ENCODE measurements around the gene CROCC2.

The CROCC2 gene

DNA sequence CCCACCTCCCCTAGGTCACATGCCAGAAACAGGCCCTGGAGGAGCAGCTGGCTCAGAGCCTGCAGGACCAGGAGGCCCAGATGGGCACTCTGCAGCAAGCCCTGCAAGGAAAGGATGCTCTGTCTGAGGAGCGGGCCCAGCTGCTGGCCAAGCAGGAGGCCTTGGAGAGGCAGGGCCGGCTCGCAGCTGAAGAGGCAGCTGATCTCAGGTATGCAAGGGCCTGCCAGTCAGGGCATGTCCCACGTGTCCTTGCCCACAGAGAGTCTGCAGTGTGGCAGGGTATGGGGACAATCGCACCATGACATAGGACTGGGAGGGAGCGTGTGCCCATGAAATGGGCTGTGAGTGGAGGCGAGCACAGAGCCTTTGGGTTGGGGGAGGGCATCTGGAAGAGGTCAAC lies 39.9 kb downstream of the CROCC2 start:
- DNase-seq = no peak

DNA sequence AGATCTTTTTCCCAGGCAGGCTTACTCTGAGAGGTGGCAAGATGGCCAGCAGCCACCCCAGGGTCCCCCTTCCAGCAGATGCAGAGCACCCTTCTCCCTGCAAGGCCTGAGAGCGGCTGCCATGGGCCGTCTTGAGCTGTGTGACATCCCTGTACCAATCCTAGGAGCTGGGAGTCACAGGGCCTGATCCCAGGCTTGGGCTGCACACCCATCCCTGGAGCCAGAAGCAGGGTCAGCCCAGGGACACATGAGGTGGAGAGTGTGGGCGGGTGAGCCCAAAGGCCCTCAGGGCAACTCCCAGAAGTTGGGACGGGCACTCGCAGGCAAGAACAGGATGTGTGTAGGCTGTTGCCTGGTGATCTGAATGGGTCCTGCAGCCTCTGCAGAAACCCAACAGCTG lies 40.5 kb downstream of the CROCC2 start:
- DNase-seq = no peak

DNA sequence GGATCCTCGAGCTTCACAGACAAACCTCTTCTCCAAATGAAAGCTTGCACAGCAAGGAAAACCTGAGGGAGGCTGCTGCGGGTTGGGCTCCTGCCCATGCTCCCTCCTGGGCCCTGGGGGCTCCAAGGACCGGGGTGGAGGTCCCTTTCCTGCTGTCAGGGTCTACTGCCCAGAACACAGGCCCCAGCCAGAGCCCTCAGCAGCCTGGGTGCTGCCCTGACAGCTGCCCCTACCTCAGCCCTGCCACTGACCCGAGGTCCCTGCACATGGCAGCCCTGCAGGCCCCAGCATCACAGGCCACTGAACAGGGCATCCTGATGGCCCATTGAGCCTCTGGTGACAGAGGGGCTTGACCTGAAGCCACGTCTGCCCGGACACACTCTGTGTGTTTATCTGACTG lies 41.0 kb downstream of the CROCC2 start:
- no peak for DNase-seq

DNA sequence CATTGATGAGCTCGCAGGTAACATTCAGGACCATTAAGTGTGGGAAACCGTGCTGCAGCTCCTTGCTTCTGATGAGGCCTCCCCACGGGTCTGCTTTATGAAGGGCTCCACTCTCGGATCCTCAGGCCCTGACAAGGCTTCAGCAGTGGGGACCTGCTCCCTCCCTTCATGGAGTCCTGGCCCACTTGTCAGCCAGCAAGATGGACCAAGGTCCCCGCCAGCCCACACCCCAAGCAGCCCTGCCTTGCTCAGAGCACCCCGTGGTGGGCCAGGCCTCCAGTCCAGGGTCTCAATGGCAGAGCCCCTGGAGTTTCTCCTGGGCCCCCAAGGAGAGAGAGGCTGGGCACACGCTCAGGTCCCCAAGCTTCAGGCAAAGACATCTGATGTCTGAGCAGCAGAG lies 41.5 kb downstream of the CROCC2 start:
- DNase-seq = no peak

DNA sequence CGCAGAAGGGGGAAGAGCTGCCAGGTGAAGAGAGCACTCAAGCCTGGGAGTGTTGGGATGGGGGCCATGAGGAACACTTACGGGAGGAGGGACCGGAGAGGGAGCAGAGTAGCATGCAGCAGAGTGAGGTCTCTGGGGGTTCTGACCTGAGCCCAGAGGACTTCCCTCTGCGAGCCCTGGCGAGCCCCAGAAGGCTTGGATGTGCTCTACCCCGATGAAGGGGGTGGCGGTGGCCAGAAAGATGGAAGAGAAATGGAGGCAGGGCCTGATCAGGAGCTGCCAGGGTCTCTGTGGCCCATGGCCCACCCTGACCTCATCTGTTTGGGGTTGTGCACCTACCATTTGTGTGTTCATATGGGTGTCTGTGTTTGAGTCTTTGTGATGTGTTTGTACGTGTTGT lies 42.0 kb downstream of the CROCC2 start:
- DNase-seq = no peak

DNA sequence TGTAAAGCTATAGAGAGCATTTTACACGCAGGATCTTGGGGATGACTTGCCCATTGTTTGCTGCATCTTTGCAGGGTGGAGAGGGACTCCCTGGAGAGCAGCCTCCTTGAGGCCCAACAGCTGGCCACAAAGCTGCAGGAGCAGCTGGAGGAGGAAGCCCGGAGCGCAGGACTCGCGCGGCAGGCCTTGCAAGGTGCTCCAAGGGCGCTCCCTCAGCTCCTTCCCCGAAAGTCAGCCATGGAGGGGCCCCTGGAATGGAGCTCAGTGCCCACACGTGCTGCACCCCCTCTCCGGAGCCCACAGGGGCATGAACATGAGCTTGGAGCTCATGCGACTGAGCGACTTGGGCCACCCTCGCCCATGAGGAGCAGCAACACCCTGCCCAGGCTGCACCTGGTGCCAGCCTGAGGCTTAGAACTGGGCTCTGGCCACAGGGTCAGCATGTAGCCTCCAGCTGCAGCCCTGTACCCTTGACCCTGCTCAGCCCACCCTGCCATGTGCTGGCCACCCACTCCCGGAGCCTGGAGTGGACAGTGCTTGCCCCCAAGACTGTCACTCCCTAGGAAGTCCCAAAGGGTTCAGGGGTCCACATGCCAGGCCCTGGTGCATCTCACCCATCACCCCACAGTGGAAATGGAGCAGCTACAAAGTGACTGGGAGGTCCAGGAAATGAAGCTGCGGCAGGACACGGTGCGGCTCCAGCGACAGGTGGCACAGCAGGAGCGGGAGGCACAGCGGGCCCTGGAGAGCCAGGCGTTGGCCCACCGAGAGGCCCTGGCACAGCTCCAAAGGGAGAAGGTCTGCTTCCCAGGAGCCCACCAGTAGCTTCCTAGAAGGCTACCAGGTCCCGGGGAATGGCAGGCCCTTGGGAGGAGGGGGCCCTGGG lies 43.0 kb downstream of the CROCC2 start:
- DNase-seq = no peak

DNA sequence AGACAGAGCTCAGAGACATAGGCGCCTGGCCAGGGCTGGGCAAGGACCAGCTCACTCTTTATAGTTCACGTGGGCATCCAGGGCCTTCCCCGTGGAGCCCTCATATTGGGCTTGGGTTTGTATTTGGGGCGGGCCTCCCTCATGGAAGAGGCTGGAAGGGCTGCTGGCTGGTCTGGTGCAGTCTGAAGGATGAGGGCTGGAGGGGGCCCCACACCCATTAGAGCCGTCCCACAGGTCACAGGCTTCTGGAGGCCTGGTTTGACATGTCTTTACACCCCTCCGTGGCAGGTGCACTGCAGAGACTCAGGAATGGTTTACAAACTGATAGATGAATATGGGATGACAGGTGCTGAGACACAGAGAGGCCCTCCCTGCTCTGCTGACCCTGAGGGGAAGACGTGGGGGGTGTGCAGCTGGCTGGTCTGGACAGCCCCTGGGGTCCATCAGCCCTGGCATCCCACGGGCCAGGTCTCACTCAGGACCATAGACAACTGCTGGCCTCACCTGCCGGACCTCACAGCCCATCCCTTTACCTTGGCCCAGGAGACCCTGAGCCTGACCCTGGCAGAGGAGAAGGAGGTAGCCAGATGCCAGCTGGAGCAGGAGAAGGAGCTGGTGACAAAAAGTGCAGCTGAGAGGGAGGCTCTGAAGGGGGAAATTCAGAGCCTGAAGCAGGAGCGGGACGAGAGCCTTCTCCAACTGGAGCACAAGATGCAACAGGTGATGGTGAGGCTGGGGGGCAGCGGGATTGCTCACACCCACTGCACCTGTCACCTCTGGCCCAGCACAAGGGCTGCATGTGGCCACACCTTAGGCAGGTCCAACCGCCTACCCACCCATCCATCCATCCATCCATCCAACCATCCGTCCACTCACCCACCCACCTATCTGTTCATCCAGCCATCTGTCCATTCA lies 43.9 kb downstream of the CROCC2 start:
- no peak for DNase-seq

DNA sequence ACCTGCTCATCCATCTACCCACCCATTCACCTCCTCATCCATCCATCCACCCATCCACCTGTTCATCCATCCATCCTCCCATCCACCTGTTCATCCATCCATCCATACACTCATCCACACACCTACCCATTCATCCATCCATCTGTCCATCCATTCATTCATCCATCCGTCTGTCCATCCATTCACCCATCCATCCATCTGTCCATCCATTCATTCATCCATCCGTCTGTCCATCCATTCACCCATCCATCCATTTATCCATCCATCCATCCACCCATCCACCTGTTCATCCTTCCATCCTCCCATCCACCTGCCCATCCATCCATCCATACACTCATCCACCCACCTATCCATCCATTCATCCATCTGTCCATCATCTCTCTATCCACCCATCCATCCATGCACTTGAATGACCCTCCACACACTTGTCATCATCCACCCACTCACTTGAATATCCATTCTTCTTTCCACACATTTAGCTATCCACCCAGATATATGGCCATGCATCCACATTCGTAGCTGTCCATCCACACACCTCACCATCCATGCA lies 45.0 kb downstream of the CROCC2 start:
- DNase-seq = no peak

DNA sequence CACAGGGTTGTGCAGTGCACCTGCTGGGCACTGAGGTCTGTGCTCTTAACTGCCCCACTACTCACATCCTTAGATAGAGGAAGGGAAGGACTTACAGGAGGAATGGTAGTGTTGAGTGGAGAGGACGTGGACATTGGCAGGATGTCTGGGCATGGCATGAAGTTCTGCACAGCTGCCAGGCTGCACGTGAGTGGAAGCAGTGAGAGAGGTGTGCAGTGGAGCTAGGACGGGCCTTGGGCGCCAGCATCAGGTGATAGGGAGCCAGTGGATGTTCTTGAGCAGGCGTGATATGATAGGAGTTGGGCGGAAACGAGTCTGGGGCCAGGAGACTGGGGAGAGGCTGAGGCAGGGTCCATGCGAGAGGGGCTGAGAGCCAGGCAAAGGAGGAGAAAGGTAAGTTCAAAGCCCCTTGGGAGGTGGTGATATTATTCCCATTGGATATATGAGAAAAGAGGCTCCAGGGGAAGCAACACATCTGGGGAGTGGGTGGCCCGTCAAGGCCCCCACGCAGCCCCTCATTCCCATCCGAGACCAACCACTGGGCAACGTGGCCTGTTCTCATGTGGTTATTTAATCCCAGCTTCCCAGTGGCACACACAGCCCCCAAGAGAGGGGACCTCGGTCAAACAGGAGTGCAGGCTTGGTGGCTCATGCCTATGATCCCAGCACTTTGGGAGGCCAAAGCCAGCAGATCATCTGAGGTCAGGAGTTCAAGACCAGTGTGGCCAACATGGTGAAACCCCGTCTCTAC lies 46.5 kb downstream of the CROCC2 start:
- DNase-seq = no peak

DNA sequence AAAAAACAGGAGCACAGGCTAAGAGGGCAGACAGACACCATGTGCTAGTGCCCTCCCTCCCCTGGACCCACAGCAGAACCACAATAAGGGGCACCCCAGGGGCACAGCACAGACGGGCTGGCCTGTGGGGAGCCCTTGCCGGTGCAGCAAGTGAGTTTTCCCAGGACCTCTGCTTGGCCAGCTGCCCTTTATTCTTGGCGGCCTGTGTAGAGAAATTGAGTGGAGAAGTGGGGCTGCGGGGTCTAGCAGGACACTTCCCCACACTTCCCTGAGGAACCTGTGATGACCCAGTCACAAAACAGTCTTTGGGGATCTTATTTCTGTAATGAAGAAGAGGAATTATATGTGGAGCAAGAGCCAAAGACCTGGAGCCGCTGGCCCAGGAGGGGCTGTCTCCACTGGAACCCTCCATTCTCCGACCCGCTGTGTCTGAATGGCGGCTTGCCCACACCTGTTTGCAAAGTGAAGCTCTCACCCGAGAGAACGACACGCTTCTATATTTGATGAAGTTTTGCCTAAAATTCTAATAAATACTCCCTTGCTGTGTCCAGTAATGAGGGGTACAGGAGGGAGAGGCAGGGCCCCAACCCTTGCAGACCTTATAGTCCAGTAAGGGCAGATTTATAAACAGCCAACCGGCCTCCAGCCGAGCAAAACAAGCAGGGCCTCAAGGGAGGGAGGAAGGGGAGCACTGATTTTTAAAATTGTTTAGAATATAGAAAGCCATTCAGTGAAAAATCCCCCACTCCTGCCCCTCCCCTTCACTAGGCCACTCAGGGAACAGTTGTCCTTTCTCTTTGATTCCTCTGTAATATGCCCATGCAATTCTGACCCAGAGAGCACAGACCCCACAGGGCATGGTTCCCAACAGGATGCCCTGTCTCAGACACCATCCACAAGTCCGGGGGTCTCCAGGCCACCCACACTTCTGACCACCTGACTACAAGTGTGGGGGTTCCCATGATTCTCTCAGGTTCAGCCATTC lies 47.6 kb downstream of the CROCC2 start:
- no peak for DNase-seq

DNA sequence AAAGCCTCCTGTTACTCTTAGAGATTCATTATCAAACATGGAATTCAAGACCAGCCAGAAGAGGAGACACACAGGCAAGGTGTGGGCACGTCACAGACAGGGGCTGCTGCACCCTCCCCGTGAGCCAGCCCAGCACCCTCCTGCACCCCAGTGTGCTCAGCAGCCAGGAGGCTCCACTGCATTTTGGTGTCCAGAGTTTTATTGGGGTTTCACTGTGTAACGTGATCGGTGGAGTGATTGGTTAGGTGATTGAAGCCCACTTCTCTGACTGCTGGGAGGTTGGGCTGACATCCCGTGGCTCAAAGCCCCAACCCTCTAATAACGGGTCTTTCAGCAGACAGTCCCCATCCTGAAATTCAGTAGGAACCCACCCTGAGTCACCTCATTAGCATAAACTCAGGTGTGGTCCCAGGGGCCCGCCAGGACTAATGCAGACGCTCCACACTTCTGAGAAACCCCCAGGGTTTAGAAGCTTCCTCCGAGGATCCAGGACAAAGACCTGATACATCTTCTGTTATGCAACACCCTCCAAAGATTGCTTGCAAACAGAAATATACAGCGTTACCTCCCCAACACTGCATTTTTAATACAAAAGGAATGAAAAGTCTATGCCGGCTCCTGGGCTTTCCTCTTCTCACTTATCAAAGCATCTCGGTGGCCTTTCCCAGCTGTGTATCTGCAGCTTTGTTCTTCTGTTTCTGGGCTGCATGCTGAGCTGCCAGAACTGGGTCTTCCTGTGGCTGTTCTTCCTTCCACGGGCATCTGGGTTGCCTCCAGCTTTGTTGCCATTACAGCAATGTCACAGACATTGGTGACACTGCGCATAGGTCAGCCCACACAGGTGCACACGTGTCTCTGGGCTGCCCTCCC lies 48.5 kb downstream of the CROCC2 start:
- DNase-seq = no peak

DNA sequence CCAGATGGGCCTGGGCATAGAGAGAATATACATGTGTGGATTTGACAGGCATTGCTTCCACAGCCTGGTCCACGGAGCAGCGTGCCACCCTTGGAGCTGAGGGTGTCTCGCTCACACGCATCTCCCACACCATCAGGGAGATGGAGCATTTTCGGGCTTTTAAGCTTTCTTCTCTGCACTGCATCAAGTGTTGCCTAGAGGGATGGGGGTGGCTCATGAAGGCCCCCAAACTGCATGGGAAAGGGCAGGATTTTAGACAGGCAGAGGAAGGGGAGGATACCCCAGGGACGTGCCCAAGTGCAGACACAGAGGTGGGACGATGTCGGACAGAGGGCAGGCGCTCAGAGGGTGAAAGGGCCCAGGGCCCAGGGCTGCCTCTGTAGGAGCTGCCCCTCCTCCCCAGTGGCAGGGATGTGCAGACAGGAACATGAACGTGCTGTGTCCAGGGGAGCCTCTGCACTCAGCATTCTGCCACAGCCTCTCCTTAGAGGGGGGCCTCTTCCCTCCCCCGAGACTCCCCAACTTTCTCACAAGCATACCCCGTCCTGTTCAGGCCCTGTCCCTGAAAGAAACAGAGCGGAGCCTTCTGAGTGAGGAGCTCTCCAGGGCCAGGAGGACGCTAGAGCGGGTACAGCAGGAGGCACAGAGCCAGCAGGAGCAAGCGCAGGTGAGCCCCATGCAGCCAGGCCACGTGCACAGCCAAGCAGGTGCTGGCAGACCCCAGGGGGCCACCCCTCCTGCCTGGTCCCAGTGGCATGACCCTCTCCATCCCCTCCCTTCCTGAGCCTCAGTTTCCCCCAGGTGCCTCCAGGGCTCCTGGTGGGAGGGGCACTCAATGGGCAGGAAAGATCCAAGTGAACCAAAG lies 49.4 kb downstream of the CROCC2 start:
- no peak for DNase-seq

DNA sequence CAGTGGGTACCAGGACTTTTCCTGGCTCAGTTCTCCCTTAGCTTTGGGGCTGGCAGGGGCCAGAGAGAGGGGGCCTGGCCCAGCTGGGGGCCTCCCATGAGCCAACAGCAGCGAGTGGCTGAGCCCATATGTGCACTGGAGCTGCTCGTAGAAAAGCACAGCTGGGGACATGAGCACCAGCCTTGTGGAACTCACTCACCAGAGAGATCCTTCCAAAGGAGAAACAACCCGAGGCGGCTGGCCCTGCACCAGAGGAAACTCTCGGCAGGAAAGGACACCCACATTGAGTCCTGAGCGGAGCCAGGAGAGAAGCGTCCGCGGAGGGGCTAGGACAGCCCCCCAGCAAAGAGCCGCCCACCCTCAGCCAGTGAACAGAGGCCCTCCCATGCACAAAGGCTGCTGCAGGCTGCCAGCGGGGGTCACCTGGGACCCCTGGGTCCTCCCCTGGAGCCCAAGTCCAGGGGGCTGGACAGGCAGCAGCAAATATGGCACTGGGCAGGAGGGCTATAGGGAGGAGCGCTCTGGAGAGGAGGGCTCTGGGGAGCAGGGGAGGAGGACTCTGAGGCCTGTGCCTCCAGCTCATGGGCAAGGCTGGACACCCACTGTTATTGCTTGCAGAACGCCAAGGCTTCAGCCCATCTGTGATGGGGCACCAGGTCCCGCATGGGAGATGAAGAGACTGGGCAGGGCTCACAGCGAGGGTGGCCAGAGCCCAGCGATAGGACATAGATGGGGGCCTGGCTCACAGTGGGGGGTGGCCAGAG lies 50.2 kb downstream of the CROCC2 start:
- DNase-seq = no peak

DNA sequence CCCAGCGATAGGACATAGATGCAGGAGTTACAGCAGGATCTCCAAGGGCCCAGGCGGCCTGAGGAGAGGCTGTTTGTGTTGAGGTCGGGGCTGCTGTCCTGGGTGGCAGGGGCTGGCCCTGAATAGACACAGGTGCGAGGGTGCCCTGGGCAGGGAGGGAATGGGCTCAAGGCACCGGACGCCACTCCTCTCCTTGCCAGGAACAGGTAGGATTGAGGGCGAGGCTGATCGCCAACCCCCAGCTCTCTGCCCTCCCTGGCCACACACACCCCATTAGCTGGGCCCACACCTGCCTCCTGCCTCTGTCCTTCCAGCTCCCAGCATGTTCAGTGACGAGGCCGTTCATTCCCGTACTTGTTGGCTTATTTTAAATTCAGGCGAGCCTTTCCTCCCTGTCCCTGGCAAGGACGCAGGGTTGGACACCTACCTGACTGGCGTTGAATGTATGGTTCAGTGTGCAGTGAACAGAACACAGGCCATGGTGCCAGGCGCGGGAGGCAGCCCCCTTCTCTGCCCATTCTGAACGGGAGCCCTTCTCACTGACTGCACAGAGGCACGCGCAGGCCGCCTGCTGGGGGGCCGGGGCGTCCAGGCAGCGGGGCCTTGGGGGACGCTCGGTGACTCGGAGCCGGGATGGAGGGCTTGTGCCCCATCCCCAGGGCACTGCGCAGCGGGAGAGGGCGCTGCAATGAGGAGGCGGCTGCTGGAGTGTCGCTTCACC lies 51.0 kb downstream of the CROCC2 start:
- no peak for DNase-seq

DNA sequence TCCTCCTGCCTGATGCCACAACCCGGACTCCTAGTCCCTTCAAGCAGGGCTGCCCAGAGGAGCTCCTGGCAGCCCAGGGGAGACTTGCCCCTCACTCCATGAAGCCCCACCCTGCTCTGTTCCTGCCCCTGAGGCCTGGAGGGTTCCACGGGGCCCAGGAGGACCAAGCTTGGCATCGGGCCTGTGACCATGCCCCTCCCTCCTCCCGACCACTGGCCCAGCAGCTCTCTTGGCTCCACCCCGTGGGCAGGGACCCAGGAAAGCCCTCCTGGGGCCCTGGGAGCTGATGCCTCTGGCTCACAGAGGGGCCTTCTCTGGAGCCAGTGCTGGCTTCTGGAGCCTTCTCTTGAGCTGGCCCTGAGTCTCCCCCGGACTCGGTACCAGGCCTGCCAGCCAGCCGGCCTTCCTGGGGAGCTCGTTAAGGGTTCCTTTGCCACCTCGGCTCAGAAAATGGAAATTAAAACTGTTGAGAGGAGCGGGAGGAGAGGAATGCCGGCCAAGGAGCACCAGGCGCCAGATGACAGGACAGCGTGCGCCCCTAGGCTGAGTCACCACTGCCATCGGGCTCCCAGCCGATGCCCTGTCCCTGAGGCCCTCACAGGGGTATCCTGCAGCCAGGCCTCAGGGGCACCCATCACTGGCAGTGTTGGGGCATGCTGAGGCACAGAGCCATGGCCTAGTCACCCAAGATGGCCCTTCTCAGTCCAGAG lies 51.7 kb downstream of the CROCC2 start:
- DNase-seq = peak; percentile 7

DNA sequence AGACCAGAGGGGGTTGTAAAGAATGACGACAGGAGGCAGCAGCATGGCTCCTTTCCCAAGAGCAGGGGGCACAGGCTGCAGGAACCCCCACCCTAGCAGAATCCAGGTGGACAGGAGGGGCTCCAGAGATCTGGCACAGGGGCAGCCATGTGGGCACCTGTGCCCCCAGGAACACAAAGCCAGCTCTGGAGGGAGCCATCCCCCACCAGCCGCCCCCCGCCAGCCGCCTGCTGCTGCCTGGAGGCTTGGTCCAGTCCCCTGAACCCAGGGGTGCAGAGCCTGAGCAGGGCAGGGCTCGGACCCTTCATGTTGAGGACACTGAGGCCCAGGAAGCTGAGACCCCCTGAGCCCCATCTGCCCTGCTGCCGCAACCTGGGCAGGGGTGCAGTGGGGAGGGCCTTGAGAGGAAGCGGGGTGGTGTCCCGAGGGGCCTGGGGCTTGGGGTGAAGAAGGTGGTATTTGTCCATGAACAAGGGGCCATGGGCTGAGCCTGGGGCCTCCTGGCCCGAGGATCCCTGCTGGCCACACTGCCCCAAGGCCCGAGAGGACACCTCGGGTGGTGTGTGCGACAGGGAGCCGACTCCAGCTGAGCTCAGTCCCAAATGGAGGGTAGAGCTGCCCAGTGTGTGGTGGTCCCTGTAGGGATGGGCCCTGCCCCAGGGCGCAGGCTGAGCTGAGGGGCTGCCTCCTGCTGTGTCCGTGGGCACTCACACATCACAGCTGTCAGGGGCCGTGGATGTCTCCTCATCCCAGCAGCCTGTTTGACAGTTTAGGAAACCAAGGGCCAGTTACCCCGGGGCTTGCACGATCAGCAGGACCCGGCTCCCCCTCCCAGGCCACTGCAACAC lies 52.5 kb downstream of the CROCC2 start:
- no peak for DNase-seq

Measured in NCI-H1092 treated with DMSO at 0.1 percent for 48 hours (cell line).